Vagina (tissue), 2 donors: ENCODE results near the gene HOXA1.

ENCODE experiments used
- POLR2A ChIP-seq, 2 donors: fragments of 450-650 bp; IDR thresholded peaks; one replicate each; pipeline ENCODE4 v1.6.1; 2017; ENCODE audit warnings: antibody characterized with exemption in 2 of 2, mild to moderate bottlenecking in 2 of 2, moderate library complexity in 2 of 2
- TF ChIP-seq, protein P1 (sequence below), 3 experiments: fragments of 450-650 bp in 2 of 3; fragments of 200-600 bp in 1 of 3; sonication (generic) in 1 of 3; IDR thresholded peaks; one replicate each; pipeline ENCODE4 v1.5.1; 2017 to 2019; ENCODE audit warnings: antibody characterized with exemption in 3 of 3, mild to moderate bottlenecking in 2 of 3, moderate library complexity in 2 of 3

- TF ChIP-seq POLR2A (IDR thresholded peaks at IDR 0.05) = no peak
- TF ChIP-seq, protein P1, sequence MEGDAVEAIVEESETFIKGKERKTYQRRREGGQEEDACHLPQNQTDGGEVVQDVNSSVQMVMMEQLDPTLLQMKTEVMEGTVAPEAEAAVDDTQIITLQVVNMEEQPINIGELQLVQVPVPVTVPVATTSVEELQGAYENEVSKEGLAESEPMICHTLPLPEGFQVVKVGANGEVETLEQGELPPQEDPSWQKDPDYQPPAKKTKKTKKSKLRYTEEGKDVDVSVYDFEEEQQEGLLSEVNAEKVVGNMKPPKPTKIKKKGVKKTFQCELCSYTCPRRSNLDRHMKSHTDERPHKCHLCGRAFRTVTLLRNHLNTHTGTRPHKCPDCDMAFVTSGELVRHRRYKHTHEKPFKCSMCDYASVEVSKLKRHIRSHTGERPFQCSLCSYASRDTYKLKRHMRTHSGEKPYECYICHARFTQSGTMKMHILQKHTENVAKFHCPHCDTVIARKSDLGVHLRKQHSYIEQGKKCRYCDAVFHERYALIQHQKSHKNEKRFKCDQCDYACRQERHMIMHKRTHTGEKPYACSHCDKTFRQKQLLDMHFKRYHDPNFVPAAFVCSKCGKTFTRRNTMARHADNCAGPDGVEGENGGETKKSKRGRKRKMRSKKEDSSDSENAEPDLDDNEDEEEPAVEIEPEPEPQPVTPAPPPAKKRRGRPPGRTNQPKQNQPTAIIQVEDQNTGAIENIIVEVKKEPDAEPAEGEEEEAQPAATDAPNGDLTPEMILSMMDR (IDR thresholded peaks at IDR 0.05) = no peak
These were observed 27.5 kb downstream of the HOXA1 start for GRCh38 chr7:27068259-27068658.
